NOMO-1 treated with DMSO at 0.1 percent for 48 hours (cell line): ENCODE results near the gene TNFSF12.
"Not testable (repeated sequence)": the region's sequence is repeated elsewhere in the genome, so short reads cannot be mapped to it uniquely, and the experiment has no call there.

ENCODE experiments used
- DNase-seq: peaks from one replicate; lab custom pipeline; 2025; ENCODE audit not compliant: unreplicated experiment; lab: John Stamatoyannopoulos, UW

TNFSF12 gene

GRCh38 chr17:7583253-7584109 lies 34.6 kb downstream of the TNFSF12 start, which contains the start of gene MPDU1:
TSS of gene MPDU1 (plus strand) at chr17:7583852. CDS start at chr17:7583863, 11 bp downstream.
- peak; percentile 97 for DNase-seq

GRCh38 chr17:7586673-7587419 lies 38.0 kb downstream of the TNFSF12 start:
- DNase-seq = no peak

DNA sequence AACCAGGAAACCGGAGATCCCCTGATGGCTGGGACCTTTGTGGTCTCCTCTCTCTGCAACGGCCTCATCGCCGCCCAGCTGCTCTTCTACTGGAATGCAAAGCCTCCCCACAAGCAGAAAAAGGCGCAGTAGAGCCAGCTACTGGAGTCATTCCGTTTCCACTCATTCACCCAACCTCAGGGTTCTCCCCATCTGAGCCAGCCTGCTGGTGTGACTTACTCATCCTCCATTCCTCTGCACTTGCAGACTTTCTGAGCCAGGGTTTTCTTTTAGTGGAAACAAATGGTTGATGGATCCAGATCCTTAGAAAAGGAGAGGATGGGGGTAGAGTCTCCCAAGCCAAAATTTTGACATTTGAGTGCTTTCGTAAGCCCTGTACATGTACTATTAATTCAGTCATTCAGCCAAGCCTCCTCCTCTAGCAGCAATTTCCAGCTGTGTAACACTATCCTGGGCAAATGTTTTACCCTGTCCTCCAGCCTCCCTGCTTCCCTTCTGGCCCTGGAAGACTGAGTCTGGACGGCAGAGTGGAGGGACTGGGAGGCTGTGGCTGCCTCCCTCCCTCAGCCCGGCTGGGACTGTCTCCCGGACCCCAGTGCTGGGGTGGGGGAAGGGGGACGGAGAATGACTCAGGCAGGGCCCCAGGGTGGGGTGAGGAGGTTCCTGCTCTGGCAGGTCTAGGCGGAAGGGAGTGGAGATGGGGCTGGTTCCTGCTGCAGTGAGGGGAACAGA lies 38.7 kb downstream of the TNFSF12 start:
- DNase-seq = peak; percentile 25

- DNase-seq = no peak
Observed at GRCh38 chr17:7588553-7589203, 39.8 kb downstream of the TNFSF12 start.

- DNase-seq = peak; percentile 63
Observed at GRCh38 chr17:7589204-7589868, 40.5 kb downstream of the TNFSF12 start.

DNA sequence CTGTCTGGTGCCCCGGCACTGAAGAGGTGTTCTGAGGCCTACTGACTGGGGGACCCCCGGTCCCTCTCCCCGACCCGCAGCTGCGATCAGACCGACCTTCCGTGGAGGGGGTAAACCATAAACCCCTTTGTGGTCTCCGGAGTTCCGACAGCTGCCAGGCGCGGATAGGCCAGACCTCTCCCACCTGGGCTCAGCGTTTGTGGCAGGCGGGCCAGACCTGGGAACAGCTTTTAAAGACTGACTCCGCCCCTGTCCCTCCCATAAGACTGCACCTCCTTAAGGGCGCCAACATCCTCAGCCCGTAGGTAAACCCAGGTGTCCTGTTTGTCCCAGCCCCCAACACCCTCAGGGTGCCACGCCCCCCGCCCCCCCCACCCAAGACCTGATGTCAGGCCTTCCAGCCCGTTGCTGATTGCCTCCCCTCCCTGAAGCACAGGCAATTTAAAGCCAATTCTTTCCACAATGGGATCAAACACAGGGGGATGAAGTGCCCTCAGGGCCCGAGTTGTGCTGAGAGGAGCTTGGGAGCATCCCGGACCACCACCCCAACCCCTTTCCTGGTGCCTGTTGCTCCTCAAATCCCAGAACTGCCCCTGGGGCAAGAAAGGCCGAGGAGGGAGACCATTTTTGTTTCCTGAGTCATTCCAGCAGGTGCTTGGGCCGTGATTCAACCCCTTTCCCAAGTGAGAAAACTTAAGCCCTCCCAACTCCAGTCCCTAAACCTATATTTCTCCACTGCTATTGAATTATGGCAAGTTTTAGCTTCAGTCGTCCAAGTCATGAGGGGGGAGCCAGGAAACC lies 41.2 kb downstream of the TNFSF12 start, which contains the start of gene SOX15:
Gene SOX15 (minus strand): TSS at position 204 of the 801 bp plus-strand sequence. CDS start 418 bp downstream, outside the sequence.
- DNase-seq = no peak

DNA sequence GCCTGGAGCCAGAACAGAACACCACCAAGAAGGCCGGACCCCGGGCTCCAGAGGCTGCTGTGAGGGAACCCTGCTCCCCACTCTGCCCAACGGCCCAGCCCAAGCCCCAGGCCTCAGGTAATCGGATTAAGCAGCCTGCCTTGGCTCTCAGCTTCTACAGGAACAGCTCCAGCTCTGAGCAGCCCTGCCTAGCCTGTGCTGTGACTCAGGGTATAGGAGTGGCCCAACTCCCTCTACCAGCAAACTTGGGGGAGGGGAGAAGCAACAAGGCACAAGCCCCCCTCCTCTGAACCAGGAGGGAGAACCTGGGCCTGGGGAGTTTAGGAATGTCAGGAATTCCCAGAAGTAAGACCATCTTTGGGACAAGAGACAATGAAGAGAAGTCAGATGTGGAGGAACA lies 41.9 kb downstream of the TNFSF12 start:
- no peak for DNase-seq

DNA sequence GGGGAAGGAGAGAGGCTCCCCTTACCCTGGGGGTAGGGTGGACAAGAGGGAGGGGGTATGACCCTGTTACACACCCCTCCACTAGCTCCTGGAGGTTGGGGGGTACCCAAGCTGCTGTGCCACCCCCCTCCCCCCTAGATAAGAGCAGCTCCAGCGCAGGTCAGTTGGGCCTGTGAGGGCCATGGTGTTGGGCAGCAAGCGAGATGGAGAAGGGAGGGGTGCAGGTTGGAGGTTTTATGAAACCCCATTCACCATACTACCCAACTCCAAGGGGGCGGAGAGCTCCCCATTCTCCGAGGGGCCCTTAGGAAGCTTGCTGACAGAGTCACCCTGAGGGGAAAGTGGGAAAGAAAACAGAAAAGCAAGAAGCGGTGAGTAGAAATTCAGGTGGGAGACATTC lies 42.7 kb downstream of the TNFSF12 start:
- no peak for DNase-seq

DNA sequence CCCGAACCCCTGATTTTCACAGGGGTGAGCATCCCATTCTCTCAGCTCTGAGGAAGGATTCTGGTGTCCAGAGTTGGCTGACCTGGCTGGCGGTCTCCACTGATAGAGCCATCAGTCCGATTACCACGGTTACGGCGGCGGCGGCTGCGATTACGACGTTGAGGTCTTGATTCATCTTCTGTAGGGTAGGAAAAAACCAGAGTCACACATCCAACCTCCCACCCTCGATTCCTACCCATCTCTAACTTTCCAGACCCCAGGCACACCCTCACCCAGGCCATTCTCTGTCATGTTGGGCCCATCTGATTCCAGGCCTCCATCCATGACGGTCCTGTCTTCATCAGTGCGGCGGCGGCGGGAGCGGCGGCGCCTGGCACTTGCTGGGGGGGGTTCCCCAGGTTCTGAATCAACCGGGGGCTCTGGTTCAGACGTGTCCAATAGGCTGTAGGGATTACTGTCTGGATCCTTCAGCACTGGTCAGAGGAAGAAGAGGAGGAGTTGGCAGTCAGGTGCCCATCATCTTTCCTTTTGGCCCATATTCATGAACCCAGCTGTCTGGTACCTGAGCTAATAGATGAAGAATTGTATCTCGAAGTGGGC lies 43.7 kb downstream of the TNFSF12 start:
- no peak for DNase-seq

- no peak for DNase-seq
Observed at GRCh38 chr17:7593296-7593695, 44.4 kb downstream of the TNFSF12 start.

- DNase-seq = not testable (repeated sequence)
Observed at GRCh38 chr17:7597561-7597960, 48.7 kb downstream of the TNFSF12 start.

GRCh38 chr17:7606280-7606679 lies 57.4 kb downstream of the TNFSF12 start:
- DNase-seq = no peak
